AG04450 (cell line): Measurements from ENCODE around the gene SLC12A4. TPM values are rescaled to one million over a fixed set of nuclear protein-coding genes. Genes with fewer than 3 reads are reported as not detected.
A peak's percentile ranks its signal among the peaks of the same experiment; 100 is the strongest.

Experiments
- CTCF ChIA-PET: fragments of 300-600, 350-600 bp; formaldehyde crosslinking; extraction: SDS; loops from one replicate; lab custom pipeline; 2022; ENCODE audit warnings: antibody characterized with exemption, inconsistent platforms; lab: Charles Lee
- POLR2A ChIA-PET: fragments of 350-600 bp; formaldehyde crosslinking; extraction: SDS; loops from one replicate; lab custom pipeline; 2021; ENCODE audit warnings: antibody characterized with exemption, inconsistent platforms; lab: Yijun Ruan, JAX
- DNase-seq: peaks from one replicate; pipeline ENCODE4 v3.0.0-alpha.2; 2011; ENCODE audit warnings: low read depth, low spot score
- H3K27ac ChIP-seq: one replicate; pipeline ENCODE4 v1.5.1; 2012; ENCODE audit warnings: low read depth, low read length, control low read depth
- H3K27me3 ChIP-seq: one replicate; pipeline ENCODE4 v1.6.0; 2012; ENCODE audit warnings: low read length; ENCODE audit not compliant: control insufficient read depth, insufficient read depth
- H3K4me3 ChIP-seq: 2 replicates; pipeline ENCODE4 v1.5.1; 2011; ENCODE audit warnings: mild to moderate bottlenecking, low read depth, low read length, control low read depth
- H3K9me3 ChIP-seq: 2 replicates; pipeline ENCODE4 v1.5.1; 2012; ENCODE audit warnings: low read length; ENCODE audit not compliant: control insufficient read depth, insufficient read depth
- CTCF ChIP-seq: IDR thresholded peaks from 2 replicates; pipeline ENCODE4 v1.5.1; 2011; ENCODE audit warnings: low read depth, low read length, control low read depth, inconsistent platforms
- polyA plus RNA-seq: library from polyadenylated mRNA; depleted of rRNA; stranded (reverse); fragments of >200 nt; gene quantifications from 2 replicates; pipeline ENCODE4 v1.2.3, GENCODE V29; 2011

SLC12A4 gene
- polyA plus RNA-seq, 1 experiment: 48.1 TPM

GRCh38 chr16:67936880-67937605 is 31.4 kb downstream of the SLC12A4 start:
- CTCF ChIA-PET: interaction anchor here (1.1 to 1.7 kb wide), 2 partner anchors 54 to 121 kb away, joined by 3 to 8 read pairs; no protein-coding TSS in a partner anchor
- TF ChIP-seq CTCF: no peak
- POLR2A ChIA-PET: interaction anchor here (0.6 to 0.7 kb wide), 2 partner anchors 29 to 205 kb away, joined by 3 to 10 read pairs; no protein-coding TSS in a partner anchor
- H3K27me3 ChIP-seq: no peaks in the 10 kb centered on the region
- no peak for DNase-seq
- H3K4me3 ChIP-seq: peak overlapping the region; percentile 97
- H3K27ac ChIP-seq: peak overlapping the region; percentile 93
- peaks cover 6% of the 10 kb centered on the region; the same call in 1 of the 2 replicates for H3K9me3 ChIP-seq

GRCh38 chr16:67936124-67936879 is 32.1 kb downstream of the SLC12A4 start, which contains the start of gene PSMB10:
TSS of gene PSMB10 (minus strand) at chr16:67936850. CDS start at chr16:67936749, 101 bp downstream.
- no peak for DNase-seq
- POLR2A ChIA-PET: interaction anchor here (0.5 to 1.3 kb wide), 9 partner anchors 20 to 205 kb away, joined by 3 to 7 read pairs (median 3); partner anchors contain the start of genes EDC4, RANBP10 and TSNAXIP1

GRCh38 chr16:67935402-67936123 is 32.9 kb downstream of the SLC12A4 start:
- POLR2A ChIA-PET: interaction anchor here (0.5 to 1.5 kb wide), 13 partner anchors 21 to 301 kb away, joined by 3 to 7 read pairs (median 3); partner anchors contain the start of genes EDC4, NRN1L, RANBP10 and TSNAXIP1
- H3K27ac ChIP-seq: peak overlapping the region; percentile 93
- CTCF ChIA-PET: interaction anchor here (1.7 to 2.6 kb wide), 2 partner anchors 105 to 119 kb away, joined by 8 to 9 read pairs; no protein-coding TSS in a partner anchor
- TF ChIP-seq CTCF: no peak
- peaks cover 6% of the 10 kb centered on the region; the same call in 1 of the 2 replicates for H3K9me3 ChIP-seq
- peak; percentile 68 for DNase-seq
- no peaks in the 10 kb centered on the region for H3K27me3 ChIP-seq
- H3K4me3 ChIP-seq: peak overlapping the region; percentile 97

More at GRCh38 chr16:67936124-67936879, 32.1 kb downstream of the SLC12A4 start, which contains the start of gene PSMB10:
- Histone ChIP-seq H3K27ac (peak within 1 kb of the TSS; percentile 93), H3K9me3 (peaks cover 6% of the 10 kb centered on the region; the same call in 1 of the 2 replicates), H3K27me3 (no peaks in the 10 kb centered on the region), H3K4me3 (peak within 1 kb of the TSS; percentile 97)
- CTCF ChIA-PET: interaction anchor here (1.7 to 2.6 kb wide), 2 partner anchors 104 to 120 kb away, joined by 8 to 9 read pairs; no protein-coding TSS in a partner anchor
- TF ChIP-seq CTCF: no peak

GRCh38 chr16:67935101-67935401 is 33.4 kb downstream of the SLC12A4 start:
- Histone ChIP-seq H3K27me3 (no peaks in the 10 kb centered on the region), H3K4me3 (peak overlapping the region; percentile 97), H3K27ac (no peak overlapping the region), H3K9me3 (peaks cover 6% of the 10 kb centered on the region; the same call in 1 of the 2 replicates)
- TF ChIP-seq CTCF: no peak
- no peak for DNase-seq
- ChIA-PET CTCF (interaction anchor here (1.6 to 2.6 kb wide), 2 partner anchors 105 to 119 kb away, joined by 7 to 9 read pairs; no protein-coding TSS in a partner anchor), POLR2A (interaction anchor here (0.5 to 1.5 kb wide), 10 partner anchors 25 to 302 kb away, joined by 3 to 4 read pairs (median 3); partner anchors contain the start of genes EDC4, NRN1L, RANBP10 and TSNAXIP1)
